ENCODE data around the gene IL12RB1. TPM values are rescaled to one million over a fixed set of nuclear protein-coding genes. Genes with fewer than 3 reads are reported as not detected.

IL12RB1 gene
- total and polyA plus RNA-seq, 10 of the 15 experiments (the other 5 are each of a cell fraction or from before 2014, with no cell fraction given), result 2.8 to 29.9 (median 17.6) TPM

GRCh38 chr19:18055967-18056366 is 30.8 kb downstream of the IL12RB1 start:
- H3K4me3 ChIP-seq, result no peak overlapping the region
- no peak for ATAC-seq
- no peaks in the 10 kb centered on the region; a peak in 1 of 4 replicates for H3K36me3 ChIP-seq (ENCODE audit: control insufficient read depth in 2 of 2, insufficient read depth in 2 of 2, low read length in 1 of 2)
- FAIRE-seq, result no peak
- no peak overlapping the region for H3K27ac ChIP-seq (ENCODE audit: control insufficient read depth, insufficient read depth)
- H4K20me1 ChIP-seq (ENCODE audit: control insufficient read depth, insufficient read depth), result no peaks in the 10 kb centered on the region
- no peaks in the 10 kb centered on the region for H3K79me2 ChIP-seq (ENCODE audit: control insufficient read depth, insufficient read depth, low read length)
- H3K4me2 ChIP-seq (ENCODE audit: control insufficient read depth, insufficient read depth), result no peak overlapping the region
- CTCF ChIA-PET, result interaction anchor here (1.3 to 7.7 kb wide), 6 partner anchors 11 to 118 kb away, joined by 3 to 81 read pairs (median 16); partner anchors contain the start of gene ARRDC2
- POLR2A ChIA-PET, result interaction anchor here (0.6 to 0.7 kb wide), 2 partner anchors 55 to 380 kb away, joined by 4 to 11 read pairs; no protein-coding TSS in a partner anchor
- H3K4me1 ChIP-seq (ENCODE audit: control insufficient read depth, insufficient read depth, low read length), result peaks cover 2% of the 10 kb centered on the region; the same call in 1 of the 2 replicates
- H2AFZ ChIP-seq (ENCODE audit: control insufficient read depth, low read depth, low read length), result no peak overlapping the region
- RAD21 ChIA-PET (ENCODE audit: unreplicated experiment), result interaction anchor here (0.6 to 1.5 kb wide), 5 partner anchors 11 to 209 kb away, joined by 3 to 6 read pairs (median 4); partner anchors contain the start of genes ARRDC2 and IL12RB1
- no peak for DNase-seq (ENCODE audit: low read depth, low spot score)
- in situ Hi-C loops (cut with MboI) (loop anchor here (5.0 kb wide), 1 partner anchor 39 kb away; no protein-coding TSS in a partner anchor), intact Hi-C loops (cut with micrococcal nuclease; ENCODE audit: unreplicated experiment) (no loop called here)
- 84% methylated on average over 3 of the region's 5 CpGs for WGBS (ENCODE audit: insufficient coverage, insufficient replicate concordance, low lambda C conversion rate, missing lambda C conversion rate)
- no peaks in the 10 kb centered on the region; a peak in 1 of 4 replicates for H3K27me3 ChIP-seq (replicated peaks in 1 of 2; ENCODE audit: control insufficient read depth in 2 of 2, insufficient read depth in 2 of 2, low read length in 1 of 2)
- H3K9me3 ChIP-seq (replicated peaks; ENCODE audit: control insufficient read depth, insufficient read depth, low read length), result no peaks in the 10 kb centered on the region
- no TSS peak for BruUV-seq (replicated peaks)
- SMC1A ChIA-PET (ENCODE audit: uncharacterized antibody, unreplicated experiment), result interaction anchor here (0.8 to 1.3 kb wide), 2 partner anchors 33 to 49 kb away, joined by 3 to 6 read pairs; no protein-coding TSS in a partner anchor
- H3K9ac ChIP-seq (ENCODE audit: control insufficient read depth, insufficient read depth, low read length), result no peak overlapping the region
- TF ChIP-seq TCF3 (IDR thresholded peaks at IDR 0.05; ENCODE audit: borderline replicate concordance, insufficient read depth, low read depth, low read length), result no peak
- TF ChIP-seq SUPT20H (IDR thresholded peaks at IDR 0.05; ENCODE audit: borderline replicate concordance, control insufficient read depth, low read depth, low read length), result no peak
- TF ChIP-seq ZNF24 (IDR thresholded peaks at IDR 0.05), result no peak
- TF ChIP-seq TBL1XR1 (IDR thresholded peaks at IDR 0.05; ENCODE audit: low read depth, low read length), result no peak
- TF ChIP-seq CUX1 (IDR thresholded peaks at IDR 0.05; ENCODE audit: insufficient replicate concordance, low read depth, low read length), result no peak
- TF ChIP-seq DPF2 (IDR thresholded peaks at IDR 0.05), result no peak
- no peak for TF ChIP-seq GATAD2B (conservative IDR thresholded peaks at IDR 0.05; ENCODE audit: low read depth)
- TF ChIP-seq POU2F2 (IDR thresholded peaks at IDR 0.05; ENCODE audit: borderline replicate concordance, low read depth, low read length), result no peak
- TF ChIP-seq BMI1 (IDR thresholded peaks at IDR 0.05; ENCODE audit: borderline replicate concordance), result no peak
- TF ChIP-seq NR2C2 (IDR thresholded peaks at IDR 0.05; ENCODE audit: borderline replicate concordance, control insufficient read depth, insufficient read length, low read depth), result no peak
- TF ChIP-seq POLR2A (IDR thresholded peaks at IDR 0.05; ENCODE audit: low read depth, low read length), result no peak
- TF ChIP-seq, protein P1, sequence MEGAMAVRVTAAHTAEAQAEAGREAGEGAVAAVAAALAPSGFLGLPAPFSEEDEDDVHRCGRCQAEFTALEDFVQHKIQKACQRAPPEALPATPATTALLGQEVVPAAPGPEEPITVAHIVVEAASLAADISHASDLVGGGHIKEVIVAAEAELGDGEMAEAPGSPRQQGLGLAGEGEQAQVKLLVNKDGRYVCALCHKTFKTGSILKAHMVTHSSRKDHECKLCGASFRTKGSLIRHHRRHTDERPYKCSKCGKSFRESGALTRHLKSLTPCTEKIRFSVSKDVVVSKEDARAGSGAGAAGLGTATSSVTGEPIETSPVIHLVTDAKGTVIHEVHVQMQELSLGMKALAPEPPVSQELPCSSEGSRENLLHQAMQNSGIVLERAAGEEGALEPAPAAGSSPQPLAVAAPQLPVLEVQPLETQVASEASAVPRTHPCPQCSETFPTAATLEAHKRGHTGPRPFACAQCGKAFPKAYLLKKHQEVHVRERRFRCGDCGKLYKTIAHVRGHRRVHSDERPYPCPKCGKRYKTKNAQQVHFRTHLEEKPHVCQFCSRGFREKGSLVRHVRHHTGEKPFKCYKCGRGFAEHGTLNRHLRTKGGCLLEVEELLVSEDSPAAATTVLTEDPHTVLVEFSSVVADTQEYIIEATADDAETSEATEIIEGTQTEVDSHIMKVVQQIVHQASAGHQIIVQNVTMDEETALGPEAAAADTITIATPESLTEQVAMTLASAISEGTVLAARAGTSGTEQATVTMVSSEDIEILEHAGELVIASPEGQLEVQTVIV (IDR thresholded peaks at IDR 0.05; ENCODE audit: borderline replicate concordance, partially characterized antibody), result no peak
- TF ChIP-seq SKIL (IDR thresholded peaks at IDR 0.05; ENCODE audit: low read depth, poor library complexity, severe bottlenecking), result no peak

Data from GM12878 (cell line).